Epithelial cell of esophagus (primary cell): ENCODE measurements around the gene CPLX1.
"Not testable (repeated sequence)": the region's sequence is repeated elsewhere in the genome, so short reads cannot be mapped to it uniquely, and the experiment has no call there.

Source experiments
- DNase-seq: peaks from one replicate; pipeline ENCODE4 v3.0.0; 2010; ENCODE audit warnings: low read depth
- H3K4me3 ChIP-seq: 2 replicates; pipeline ENCODE4 v1.5.1; 2011; ENCODE audit warnings: mild to moderate bottlenecking, low read length, control low read depth
- CTCF ChIP-seq: IDR thresholded peaks from 2 replicates; pipeline ENCODE4 v1.5.1; 2011; ENCODE audit warnings: low read depth, mild to moderate bottlenecking, low read length, control low read depth, inconsistent platforms; ENCODE audit not compliant: insufficient read depth; ENCODE audit errors: missing control alignments

The CPLX1 gene

GRCh38 chr4:813900-814299 is 12.0 kb downstream of the CPLX1 start:
- DNase-seq: no peak
- no peak for TF ChIP-seq CTCF
- no peak overlapping the region for H3K4me3 ChIP-seq

DNA sequence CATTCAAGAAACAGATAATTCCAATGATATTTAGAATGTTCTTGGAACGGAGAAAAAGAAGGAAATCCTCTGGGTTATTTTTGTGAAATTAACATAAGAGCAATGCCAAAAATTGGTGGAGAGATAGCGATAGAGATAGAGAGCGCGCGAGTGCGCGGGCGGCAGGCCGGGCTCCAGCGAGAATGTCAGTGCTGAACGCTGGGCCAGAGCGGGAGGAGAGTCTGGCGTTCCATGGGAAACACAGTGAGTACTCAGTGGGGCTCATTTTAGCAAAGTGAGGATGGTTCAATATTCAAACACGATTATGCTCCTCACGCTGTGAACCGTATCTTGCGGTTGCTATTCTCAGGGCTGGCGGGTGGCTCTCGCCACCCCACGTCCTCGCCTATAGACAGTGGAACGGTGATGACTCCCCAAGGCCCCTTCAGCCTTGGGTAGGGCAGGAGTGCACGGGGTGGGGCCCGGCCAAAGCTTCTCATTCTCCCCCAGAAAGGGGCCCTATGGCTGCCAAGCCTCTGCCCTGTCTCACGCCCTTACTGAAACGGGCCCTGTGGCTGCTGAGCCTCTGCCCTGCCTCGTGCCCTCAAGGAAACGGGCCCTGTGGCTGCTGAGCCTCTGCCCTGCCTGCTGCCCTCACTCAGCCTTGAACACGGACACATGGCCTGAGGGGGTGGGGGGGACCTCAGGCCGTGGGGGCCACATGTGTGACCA is 16.9 kb downstream of the CPLX1 start:
- no peak for DNase-seq
- H3K4me3 ChIP-seq: no peak overlapping the region
- TF ChIP-seq CTCF: no peak

GRCh38 chr4:807792-808191 is 18.1 kb downstream of the CPLX1 start:
- DNase-seq: no peak
- H3K4me3 ChIP-seq: no peak overlapping the region
- TF ChIP-seq CTCF: no peak

GRCh38 chr4:806979-807378 is 18.9 kb downstream of the CPLX1 start:
- not testable (repeated sequence) for H3K4me3 ChIP-seq, DNase-seq

DNA sequence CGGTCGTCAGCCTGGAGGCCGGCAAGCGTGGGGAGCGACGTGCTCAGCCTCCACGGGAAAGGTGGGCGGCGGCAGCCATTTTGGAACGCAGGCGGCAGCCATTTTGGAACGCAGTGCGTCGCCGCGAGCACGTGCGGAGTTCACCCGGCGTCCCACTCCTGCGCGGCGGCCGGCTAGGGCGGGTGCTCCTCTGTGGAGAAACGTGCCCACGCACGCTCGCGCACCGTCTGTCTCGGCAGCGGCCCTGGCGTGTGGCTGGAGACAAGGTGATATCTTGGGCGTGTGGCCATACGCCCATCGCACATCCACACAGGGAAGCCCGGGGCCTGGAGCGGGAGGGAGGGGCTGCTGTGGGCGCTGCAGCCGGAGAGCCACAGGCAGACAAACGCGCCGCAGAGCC is 21.1 kb downstream of the CPLX1 start:
- no peak for DNase-seq
- no peak for TF ChIP-seq CTCF
- H3K4me3 ChIP-seq: no peak overlapping the region

DNA sequence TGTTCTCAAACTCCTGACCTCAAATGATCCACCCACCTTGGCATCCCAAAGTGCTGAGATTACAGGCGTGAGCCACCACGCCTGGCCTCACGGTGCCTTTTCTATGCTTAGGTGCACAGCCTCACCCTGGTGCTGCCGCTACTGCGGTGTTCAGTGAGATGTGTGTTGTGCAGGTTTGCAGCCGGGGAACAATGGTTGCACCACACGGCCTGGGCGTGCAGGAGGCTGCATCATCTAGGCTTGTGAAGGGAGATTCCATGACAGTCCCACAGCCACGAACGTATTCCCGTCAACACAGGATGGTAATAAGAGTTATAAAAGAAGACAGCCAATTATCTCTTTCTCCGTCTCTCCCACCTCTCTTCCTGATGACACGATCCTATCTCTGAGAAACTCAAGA is 22.0 kb downstream of the CPLX1 start:
- no peak for DNase-seq
- no peak overlapping the region for H3K4me3 ChIP-seq
- TF ChIP-seq CTCF: no peak

- TF ChIP-seq CTCF: no peak
- no peak overlapping the region for H3K4me3 ChIP-seq
- no peak for DNase-seq
These were observed 24.3 kb downstream of the CPLX1 start for GRCh38 chr4:801436-802124.
